GM19468 (cell line): ENCODE results near the gene GGT5.

Experiments used
- ATAC-seq: cut with Tn5 transposase; IDR thresholded peaks from one replicate; pipeline ENCODE4 v1.9.1; 2021; ENCODE audit warnings: mild to moderate bottlenecking, moderate library complexity, moderate number of reproducible peaks; ENCODE audit not compliant: unreplicated experiment; ENCODE audit errors: extremely low read depth

GGT5 gene

GRCh38 chr22:24171822-24172221, 73.1 kb downstream of the GGT5 start:
- no peak for ATAC-seq

- no peak for ATAC-seq
These were observed 74.2 kb downstream of the GGT5 start for GRCh38 chr22:24170632-24171031.

GRCh38 chr22:24170188-24170587, 74.7 kb downstream of the GGT5 start:
- ATAC-seq: no peak
